LNCAP (cell line): ENCODE measurements around the gene DPP6.

Experiments used
- CTCF ChIP-seq: fragments of 450-650 bp; IDR thresholded peaks from 2 replicates; pipeline ENCODE4 v1.5.1; 2017; ENCODE audit warnings: mild to moderate bottlenecking

DPP6 gene

GRCh38 chr7:154888690-154889089 is 836.5 kb downstream of the DPP6 start:
- TF ChIP-seq CTCF: no peak

- TF ChIP-seq CTCF: peak; percentile 16; the same call in 1 of the 2 replicates
Observed at GRCh38 chr7:154892459-154892858, 840.3 kb downstream of the DPP6 start.

GRCh38 chr7:154896076-154896475 is 843.9 kb downstream of the DPP6 start:
- no peak for TF ChIP-seq CTCF

DNA sequence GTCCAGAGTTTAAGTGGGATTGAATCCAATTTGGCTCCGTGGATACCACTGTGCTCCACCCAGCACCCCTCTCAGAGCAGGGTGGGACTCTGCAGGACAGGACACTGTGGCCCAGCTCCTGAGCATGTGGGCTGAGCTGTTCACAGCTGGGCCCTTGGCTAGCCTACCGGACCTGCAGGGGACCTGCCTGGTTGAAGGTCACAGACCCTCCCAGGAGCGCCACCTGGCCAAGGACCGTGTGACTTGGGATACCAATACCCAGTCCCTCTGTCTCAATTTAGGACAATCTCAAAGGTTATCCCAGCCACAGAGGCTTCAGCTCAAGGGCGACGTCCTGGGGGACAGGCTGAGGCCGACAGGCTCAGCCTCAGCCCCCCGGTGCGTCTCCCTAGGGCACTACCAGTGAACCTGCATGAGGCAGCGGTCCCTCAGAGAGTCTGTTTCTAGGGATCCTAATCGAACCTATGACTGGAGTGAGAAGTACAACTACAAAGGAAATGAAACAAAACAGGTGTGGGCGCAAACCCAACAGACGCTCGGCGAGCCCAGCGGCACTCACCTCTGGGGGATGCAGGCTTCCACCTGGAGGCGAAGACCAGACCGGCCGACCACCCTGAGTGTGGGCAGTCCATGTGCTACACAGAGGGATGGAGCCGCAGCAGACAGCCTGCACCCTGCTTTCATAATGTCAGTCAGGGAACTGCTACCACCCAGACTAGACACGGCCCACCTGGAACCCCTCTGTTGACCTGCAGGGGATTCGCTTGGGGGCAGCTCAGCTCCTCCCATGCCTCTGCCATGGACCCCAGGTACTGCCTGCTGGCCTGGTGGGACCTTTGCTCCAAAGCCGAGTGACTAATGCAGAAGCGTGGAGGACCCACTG is 847.0 kb downstream of the DPP6 start:
- no peak for TF ChIP-seq CTCF

- TF ChIP-seq CTCF: no peak
Observed at GRCh38 chr7:154899862-154900261, 847.7 kb downstream of the DPP6 start.

DNA sequence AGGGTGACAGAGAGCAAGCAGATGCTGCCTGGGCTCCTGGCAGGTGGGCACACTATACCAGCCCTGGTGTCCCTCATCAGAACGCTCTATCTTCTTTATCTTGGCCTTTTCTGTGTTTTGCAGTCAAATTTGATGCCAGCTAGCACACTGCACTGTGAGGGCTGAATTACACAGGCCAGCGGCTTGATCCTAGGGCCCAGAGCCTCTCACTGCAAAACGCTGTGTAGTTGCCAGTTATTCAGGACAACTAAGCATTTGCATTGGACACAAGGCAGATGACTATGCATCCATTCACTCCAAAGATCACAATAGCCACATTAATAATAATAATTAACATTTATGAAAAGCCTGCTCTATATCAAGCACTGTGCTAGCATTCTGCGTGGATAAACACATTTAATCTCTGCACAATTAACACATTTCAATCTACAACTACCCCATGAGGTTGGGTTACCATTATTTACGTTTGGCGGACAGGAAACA is 850.4 kb downstream of the DPP6 start:
- TF ChIP-seq CTCF: no peak

DNA sequence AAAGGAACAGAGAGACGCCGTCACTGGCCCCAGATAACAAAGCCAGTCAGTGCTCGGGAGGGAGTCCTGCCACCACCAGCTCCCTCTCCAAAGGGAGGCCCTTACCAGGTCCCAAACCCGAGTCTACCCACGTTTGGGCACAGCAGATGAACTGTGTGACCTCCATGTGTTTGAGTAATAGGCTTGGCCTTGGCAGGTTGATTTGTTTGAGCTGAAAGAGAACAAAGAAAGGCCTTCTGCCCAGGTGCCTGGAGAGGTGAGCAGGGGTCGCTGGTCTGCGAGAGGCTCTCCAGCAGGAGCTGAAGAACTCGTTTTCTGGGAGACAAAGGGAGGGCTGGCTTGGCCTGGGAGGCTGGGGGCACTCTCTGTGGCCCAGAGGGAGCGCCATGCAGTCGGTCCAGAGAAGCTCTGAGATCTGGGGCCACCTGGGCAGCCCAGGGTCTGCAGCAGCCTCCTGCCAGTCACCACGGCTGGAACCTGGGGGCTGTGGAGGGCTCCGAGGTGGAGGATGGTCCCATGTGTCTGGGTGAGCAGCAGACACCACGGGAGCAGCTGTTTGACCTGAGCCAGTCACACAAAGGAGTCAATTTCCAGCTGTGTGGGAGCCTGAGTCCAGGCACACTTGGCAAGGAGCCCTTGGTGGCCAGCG is 851.0 kb downstream of the DPP6 start:
- TF ChIP-seq CTCF: no peak
